Activated CD8-positive, alpha-beta memory T cell treated with anti-CD3 and anti-CD28 coated beads, Interleukin-2, amount 50 U/mL, for 1 hour (primary cell): ENCODE results near the gene RHBDD1.
"Not testable (repeated sequence)": the region's sequence is repeated elsewhere in the genome, so short reads cannot be mapped to it uniquely, and the experiment has no call there.

Source experiments
- DNase-seq: peaks from one replicate; pipeline ENCODE4 v3.0.0-alpha.2; 2020; ENCODE audit errors: extremely low read depth

RHBDD1 gene

DNA sequence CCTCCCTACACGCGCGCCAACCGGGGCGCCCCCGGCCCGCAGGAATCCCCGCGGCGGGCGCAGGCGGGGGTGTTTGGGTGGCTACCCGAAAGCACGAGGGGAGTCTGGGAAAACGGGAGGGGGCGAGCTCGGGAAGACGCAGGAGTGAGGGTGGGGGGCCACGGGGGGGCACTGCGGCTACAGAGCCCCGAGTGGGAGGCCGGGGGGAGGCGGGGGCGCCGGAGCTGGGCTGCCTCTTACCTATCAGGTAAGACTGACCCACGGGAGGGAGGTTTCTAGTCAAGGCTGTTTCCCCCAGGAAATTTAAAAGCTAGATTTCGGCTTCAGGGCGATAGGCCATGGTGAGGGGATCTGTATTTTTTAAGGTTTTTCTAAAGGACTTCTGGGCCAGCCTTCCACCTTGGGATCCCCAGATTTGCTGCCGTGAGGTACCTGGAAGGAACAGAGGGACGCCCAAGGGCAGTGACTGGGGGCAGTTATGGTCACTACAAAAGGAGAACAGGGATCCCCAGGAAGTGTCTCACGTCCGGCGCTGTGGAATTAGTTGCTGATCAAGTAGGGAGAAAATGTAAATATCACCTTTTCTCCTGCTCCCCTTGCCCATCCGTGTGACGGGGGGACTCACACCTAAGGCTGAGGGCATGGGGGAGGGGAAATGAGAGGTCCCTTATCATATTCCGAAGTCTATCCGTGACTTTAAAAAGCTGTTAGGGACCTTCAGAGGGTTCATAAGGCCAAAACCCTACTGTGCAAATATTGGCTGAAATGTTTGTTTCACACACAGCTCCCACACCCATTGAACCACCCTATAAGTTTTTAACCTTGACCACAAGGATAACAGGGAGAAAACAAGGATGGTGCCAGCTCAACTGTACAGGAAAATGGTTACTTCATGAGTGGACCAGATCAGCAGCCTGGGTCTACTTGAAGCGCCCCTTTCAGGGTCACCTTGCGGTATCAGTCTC, 35.6 kb upstream of the RHBDD1 start:
- no peak for DNase-seq

DNA sequence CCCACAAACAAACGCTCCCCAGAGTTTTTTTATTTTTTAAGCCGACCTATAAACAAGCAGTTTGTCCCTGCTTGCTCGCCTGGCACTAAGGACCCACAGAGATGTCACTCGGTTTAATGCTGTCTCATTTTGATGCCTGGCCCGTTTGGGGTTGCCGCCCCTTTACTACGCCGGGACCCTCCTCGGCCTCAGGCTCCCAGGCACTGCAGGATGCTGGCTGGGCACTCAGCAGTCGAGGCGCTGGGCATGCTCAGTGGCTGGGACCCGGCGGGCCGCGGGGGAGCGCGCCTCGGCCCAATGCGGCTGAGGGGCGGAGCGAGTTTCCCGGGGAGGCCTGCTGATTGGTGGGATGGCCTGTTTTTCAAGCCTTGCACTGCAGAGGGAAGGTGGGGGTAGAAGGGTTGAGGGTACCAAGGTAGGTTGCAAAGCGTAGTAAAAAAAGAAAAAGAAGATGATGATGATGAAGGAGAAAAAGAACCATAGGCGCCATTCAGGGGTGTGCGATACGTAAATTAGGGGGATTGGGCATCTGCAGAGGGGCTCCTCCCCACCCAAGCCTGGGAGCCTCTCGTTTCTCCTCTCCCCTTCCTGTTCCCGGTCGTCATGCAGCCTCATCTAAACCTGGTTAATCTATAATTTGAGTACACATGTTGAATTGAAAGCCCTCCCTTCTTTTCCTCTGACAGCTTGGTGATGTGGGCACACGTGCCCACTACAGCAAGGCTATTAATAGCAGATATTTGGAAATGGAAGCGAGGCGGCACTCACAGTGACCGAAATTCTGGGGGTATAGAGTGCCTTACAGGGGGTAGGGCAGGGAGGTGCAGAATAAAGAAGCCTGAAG, 34.7 kb upstream of the RHBDD1 start:
- no peak for DNase-seq

DNA sequence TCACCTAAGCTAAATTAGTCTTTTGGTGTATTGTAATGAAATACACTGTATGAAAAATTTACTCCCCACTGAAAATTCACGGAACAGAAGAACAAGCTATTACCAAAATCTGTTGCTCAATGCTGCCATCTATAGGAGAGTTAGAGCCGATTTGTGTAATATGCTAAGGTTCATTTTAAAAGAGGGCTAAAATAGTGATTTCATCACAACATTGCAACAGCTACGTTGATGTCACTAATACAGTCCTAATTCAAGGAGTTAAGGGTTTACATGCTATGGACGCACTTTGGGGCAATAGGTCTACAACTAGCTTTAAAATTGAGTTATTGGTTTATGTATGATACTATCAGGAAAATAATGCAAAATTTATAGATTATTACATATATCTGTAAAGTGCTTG, 33.3 kb upstream of the RHBDD1 start:
- DNase-seq = no peak

DNA sequence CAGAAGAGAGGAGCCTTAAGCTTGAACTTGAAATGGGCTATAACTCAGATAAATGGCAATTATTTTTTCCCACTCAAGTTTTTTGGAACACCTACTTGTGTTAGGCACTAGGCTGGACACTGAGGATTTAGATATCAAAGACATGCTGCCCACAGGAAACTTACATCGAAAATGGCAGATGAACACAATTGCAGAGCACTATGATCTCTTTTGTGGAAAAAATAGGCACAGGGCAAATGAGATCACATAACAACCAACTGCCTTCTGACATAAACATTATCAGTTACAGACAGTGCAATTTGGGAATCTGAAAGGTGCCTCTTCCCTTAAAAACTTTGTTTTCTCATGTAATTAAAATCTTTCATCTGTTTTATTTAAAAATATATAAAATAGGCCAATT, 32.4 kb upstream of the RHBDD1 start:
- DNase-seq = no peak

DNA sequence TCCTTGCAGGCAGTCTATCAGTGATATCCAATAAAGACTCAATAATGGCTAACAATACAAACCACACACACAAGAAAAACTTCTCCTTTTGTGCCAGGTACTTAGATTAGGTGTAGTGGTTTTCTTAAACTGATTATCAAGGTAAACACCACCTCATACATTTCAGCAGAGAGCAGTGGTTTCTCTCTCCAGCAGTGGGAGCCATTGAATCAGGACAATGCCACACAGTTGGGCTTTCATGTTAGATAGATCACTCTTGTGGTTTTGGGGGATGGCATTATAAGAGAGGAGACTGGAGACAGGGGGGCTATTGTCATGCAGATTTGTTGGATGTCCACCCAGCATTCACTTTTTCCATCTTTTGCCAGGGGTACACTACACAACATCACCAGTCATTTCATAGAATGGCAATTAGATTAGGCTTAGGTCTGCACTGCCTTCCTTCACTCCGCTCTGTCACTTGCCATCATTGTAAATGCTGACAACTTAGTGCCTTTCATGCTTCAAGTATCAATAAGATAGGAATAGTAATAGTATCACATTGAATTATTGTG, 22.6 kb upstream of the RHBDD1 start:
- no peak for DNase-seq

DNA sequence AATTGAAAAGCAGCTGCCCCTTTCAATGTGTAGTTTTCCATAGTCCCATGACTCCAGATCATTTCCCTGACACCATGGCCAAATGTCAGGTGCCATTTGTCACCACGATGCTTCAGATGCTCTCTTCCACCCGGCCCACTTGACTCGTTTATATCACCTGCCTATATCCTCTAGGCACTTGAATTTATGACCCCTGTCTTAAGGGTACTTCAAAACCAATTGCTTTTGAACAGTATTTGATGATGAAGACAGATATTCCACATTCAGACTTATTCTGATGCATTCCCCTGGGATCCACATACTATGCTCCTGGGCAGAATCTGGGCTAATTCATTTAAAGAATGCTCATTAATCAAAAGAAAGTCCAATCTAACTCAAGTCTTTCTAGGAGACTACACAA, 16.9 kb upstream of the RHBDD1 start:
- no peak for DNase-seq

DNA sequence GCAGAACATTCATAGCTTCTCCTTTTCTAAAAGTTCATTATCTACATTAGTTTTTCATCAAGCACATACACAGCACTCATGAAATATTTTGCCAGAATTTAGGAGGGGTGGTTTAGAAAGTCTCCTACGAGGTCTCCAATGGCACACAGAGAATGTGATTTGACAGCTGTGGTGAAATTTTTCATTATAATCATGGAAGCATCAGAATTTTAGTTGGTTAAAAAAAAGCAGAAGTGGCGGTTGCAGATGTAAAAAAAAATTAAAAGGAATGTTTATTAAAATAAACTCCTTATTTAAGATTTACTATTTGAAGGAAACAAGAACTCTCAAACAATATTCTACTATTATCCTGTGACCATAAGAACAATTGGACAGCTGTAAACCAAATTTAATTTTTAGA, 10.8 kb upstream of the RHBDD1 start:
- DNase-seq = no peak

DNA sequence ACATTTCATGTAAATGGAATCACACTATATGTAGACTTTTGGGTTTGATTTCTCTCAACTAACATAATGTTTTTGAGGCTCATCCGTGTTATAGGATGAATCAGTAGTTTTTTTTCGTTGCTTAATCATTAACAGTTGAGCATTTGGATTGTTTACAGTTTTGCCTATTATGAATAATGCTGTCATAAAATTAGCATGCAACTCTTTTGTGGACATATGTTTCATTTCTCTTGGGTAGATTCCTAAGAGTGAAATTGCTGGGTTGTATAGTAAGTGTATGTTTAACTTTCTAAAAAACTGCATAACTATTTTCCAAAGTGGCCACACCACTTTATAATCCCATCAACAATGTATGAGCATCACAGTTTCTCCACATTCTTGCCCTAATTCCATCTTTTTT, 7.7 kb upstream of the RHBDD1 start:
- no peak for DNase-seq

DNA sequence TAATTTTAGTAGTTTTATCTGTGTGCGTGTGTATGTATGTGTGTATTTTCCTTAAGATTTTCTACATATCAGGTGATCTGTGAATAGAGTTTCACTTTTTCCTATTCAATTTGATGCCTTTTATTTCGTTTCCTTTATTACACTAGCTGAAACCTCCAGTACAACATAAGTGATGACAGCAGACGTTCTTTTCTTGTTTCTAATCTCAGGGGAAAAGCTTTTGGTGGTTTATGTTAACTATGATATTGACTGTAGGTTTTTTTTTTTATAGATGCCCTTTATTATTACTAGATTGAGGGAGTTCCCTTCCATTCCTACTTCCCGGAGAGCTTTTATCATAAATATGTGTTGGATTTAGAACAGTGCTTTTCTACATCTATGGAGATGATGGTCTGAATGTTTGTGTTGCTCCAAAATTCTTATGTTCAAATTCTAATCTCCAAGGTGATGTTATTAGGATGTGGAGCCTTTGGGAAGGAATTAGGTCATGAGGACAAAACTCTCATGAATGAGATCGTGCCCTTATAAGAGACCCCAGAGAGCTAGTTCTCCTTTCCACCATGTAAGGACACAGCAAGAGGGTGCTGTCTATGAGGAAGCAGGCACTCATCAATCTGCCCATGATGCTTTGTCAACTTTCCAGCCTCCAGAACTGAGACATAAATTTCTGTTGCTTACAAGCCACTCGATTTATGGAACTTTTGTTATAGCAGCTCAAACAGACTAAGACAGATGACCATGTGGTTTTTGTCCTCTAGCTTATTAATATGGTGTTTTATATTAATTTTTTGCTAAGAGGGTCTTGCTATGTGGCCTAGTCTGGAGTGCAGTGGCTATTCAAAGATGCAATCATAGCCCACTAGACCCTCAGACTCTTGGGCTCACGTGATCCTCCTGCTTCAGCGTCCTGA, 5.9 kb upstream of the RHBDD1 start:
- DNase-seq = no peak

DNA sequence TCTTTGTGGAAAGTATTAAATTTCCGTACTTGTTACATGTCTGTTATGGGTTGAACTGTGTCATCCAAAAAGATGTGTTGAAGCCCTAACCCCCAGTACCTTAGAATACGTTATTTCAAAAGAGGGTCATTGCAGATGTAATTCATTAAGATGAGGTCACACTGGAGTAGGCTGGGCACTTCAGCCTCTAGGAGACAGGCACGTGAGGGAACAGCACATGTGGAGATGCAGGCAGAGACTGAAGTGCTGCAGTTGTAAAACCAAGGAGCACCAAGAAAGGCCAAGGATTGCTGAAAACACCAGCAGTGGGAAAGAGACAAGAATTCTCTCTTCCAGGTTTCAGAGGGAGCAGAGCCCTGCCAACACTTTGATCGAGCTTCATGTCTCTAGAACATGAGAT, 4.6 kb upstream of the RHBDD1 start:
- DNase-seq = no peak

DNA sequence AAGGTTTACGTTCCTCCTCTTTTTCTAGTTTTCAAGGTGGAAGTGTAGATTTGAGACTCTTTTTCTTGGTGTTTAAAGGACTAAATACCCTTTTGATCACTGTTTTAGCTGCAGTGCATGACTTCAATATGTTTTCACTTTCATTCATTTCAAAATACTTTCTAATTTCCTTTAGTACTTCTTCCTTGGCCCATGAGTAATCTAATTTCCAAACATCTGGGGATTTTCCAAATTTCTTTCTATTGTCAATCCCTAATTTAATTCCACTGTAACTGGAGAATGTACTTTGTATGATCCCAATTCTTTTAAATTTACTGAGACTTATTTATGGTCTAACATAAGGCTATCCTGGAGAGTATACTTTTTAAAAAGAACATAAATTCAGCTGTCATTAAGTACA, 3.8 kb upstream of the RHBDD1 start:
- DNase-seq = no peak

DNA sequence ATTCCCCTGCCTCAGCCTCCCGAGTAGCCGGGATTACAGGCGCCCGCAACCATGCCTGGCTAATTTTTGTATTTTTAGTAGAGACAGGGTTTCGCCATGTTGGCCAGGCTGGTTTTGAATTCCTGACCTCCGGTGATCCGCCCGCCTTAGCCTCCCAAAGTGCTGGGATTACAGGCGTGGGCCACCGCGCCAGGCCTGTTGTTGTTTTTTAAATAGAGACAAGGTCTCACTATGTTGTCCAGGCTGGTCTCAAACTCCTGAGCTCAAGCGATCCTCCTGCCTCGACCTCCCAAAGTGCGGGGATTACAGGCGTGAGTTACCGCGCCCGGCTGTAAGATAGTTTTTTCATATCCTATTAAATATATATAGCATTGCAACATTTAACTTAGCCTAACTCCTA, 974 bp upstream of the RHBDD1 start:
- not testable (repeated sequence) for DNase-seq

DNA sequence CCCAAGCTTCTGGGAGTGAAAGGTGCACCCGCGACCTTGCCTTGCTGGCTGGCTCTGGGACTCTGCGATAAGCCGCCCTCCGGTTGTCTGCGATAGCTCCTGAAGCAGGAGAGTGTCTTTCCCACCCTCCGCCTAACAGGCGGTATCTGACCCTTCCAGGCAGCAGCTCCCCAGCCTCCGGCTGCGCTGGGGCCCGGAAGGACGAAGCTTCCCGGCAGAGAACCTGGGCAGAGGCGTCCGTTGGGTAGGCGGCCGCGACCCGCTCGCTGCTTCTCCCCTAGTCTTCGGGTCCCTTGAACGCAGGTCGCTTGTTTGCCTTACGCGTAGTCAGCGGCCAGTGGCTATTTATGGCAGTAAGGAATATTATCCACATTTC, 446 bp upstream of the RHBDD1 start:
- DNase-seq = no peak

DNA sequence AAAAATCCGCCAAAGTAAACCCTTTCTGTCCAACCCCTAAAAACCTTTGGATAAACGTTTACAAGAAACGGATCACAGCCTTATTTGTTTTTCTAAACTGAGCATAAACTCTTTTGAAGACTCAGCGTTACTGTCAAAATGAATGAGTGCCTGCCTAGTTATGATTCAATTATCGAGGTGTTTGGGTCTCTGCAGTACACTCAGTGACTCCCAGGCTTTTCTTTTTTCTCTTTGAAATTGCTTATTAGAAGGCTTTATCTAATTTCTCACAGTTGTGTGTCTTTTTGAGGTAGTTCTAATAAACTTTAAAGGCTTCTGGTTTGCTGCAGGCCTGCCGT, 663 bp downstream of the RHBDD1 start:
- no peak for DNase-seq

DNA sequence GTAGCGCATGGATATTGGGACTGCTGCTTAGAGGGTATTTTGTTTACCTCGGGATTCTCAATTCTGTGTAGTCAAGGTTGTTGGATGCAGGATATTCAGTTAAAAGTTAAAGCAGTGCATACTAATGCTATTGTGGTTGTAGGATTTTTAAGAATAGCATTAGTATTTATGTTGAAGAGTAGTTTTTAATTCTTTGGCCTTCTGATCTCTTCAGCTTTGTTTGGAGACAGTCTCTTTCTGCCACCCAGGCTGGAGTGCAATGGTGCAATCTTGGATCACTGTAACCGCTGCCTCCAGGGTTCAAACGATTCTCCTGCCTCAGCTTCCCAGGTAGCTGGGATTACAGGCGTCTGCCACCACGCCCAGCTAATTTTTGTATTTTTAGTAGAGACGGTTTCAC, 1.5 kb downstream of the RHBDD1 start:
- no peak for DNase-seq

DNA sequence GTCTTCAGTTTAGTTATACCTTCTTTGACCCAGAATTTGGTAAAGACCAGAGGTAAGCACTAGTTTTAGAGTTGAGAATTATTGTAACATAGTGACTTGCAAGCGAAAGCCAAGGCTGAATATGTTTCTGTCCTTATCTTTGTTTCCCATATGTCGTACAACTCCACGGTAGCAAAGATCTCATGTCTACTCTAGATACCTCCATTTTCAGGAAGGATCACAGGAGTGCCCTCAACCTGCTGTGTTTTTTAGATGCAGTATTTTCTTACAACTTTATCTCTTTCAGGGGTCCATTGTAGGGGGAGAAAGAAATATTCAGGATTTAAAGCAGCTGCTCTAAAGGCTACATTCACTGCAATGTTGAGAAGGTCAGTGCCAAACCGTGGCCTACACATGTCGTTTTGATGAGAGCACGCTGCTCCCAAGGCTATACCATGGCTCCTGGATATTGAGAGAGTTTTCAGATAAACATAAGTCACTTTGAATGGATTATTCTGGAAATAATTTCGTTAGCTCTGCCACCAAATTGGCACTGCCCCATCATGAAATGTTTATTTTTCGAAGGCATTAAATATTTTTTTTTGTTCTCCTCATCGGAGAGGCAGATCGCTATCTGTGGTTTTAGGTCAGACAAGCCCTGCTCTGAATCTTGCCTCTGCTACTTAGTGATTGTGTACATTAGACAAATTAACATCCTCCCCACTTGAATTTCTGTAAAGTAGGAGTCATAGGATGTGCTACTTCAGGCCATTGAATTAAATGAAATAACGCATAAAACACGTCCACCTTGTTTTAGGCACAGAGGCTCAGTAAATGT, 2.1 kb downstream of the RHBDD1 start:
- no peak for DNase-seq

DNA sequence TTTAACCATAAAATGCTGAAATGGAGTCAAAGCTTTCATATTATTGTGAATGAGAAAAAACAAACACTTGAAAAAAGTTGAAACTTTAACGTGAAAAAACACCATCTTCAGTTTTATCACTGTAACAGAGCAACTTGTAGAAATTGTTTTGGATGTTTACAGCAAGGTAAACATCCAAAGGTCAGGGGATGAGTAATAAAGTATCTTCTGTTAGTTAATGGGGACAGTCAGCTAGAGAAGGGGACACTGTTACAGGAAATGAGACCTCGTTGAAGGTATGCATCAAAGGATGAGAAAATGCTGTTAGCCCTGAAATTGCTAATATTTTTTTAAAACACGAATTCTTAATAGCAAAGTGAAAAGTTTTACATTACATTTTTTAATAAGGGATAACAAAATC, 2.9 kb downstream of the RHBDD1 start:
- no peak for DNase-seq

DNA sequence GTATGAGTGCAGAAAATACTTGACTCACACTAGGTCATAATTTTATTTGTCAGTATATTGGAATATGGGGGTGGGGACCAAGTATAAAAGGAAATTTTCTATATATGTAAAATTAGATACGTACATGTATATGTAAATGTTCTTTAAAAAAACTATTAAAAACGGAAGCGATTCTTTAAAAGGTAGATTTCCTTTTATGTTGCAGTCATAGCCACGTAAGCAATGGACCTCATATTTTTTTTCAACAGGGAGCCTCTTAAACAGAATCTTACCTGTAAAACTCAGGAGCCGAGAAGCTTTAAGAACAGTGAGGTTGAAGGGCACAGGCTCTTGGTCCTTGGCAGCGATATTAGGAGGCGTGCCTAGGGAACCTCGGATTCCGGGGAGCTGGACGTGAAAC, 3.3 kb downstream of the RHBDD1 start:
- no peak for DNase-seq

DNA sequence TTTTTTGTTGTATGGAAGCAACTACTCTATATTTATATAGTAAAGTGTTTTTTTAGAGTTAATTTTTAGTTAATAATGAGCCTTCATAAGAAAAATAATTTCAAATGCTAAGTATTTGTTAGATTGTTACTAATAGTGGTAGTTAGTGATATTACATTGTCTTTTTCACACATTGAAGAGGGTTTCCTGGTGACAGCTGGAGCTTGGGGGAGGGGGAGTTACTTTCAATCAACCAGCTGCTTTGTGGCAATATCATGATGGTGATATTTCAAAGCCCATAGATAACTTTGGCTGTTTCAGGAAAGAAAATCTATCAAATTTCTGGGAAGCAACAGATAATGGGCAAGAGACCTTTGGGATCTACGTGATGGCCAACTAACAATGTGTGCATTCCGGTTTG, 4.1 kb downstream of the RHBDD1 start:
- no peak for DNase-seq

DNA sequence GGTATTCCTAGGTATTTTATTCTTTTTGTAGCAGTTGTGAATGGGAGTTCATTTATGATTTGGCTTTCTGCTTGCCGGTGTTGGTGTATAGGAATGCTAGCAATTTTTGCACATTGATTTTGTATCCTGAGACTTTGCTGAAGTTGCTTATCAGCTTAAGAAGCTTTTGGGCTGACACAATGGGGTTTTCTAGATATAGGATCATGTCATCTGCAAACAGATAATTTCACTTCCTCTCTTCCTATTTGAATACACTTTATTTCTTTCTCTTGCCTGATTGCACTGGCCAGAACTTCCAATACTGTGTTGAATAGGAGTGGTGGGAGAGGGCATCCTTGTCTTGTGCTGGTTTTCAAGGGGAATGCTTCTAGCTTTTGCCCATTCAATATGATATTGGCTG, 7.1 kb downstream of the RHBDD1 start:
- not testable (repeated sequence) for DNase-seq
